Left kidney (tissue), 2 donors: ENCODE results near the gene SMARCE1. TPM values are rescaled to one million over a fixed set of nuclear protein-coding genes. Genes with fewer than 3 reads are reported as not detected.
"Not testable (repeated sequence)": the region's sequence is repeated elsewhere in the genome, so short reads cannot be mapped to it uniquely, and the experiment has no call there.

ENCODE experiments used
- DNase-seq: peaks from one replicate; pipeline ENCODE4 v3.0.0-alpha.2; 2013
- polyA plus RNA-seq: library from polyadenylated mRNA; unstranded; fragments of 120-200 nt; gene quantifications from one replicate; pipeline ENCODE4 v1.2.1, GENCODE V29; 2013; ENCODE audit not compliant: insufficient read length

The SMARCE1 gene
- polyA plus RNA-seq, 1 donor, result 254 TPM

DNA sequence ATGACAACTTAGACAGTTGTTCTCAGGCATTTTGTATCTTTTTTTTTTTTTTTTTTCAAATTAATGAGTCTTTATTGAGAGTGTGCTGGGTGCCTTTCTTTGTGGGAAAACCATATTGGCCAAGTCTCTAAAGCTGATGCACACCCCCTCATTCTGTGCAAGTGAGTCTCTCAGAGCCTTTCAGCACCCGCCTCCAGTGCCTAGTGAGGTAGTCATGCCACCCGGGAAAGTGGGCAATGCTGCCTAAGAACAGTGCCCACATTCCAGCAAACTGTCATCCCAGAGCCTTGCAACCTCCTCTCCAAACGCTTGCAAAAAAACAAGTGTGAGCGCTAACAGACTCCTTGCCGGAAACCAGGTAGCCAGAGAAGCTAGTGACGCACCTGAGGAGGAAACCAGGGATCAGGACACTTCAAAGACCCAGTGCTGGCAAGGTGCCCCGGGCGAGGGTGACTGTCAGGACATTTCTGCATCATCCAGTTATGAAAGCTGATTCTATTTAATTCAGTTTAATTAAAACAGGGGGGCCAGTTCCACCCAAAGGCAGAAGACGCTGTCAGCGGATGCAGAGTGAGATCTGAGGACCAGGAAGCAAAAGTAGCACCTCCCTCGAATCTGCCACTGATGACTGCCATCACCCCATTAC is 34.9 kb downstream of the SMARCE1 start:
- DNase-seq, result no peak

DNA sequence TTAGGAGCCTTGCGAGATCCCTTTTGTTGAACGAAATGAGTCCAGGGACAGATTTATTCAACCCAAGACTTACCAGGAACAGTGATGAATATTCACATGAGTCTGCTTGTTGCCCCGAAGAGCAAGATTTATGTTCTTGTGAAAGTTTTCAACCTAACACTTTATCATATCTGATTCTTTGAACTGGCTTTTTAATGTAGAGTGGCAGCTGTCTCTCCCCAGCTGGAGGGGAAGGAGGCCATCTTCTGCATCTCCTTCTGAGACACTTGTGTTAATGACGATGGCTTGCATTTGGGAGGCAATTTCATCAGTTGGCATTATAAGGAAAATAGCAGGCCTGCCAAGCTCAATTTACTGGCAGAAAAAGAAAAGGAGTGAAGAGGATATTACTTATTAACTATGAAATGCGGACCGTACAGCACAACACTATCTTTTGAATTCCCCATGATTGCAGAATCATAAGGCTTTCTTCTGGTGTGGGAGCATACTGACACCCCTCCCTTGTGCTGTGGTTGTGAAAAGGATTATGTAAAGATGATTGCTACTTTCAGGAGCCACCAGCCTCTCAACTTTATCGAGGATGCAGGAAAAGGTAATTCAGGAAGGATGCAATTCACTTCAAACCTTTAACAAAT is 35.7 kb downstream of the SMARCE1 start:
- no peak for DNase-seq

DNA sequence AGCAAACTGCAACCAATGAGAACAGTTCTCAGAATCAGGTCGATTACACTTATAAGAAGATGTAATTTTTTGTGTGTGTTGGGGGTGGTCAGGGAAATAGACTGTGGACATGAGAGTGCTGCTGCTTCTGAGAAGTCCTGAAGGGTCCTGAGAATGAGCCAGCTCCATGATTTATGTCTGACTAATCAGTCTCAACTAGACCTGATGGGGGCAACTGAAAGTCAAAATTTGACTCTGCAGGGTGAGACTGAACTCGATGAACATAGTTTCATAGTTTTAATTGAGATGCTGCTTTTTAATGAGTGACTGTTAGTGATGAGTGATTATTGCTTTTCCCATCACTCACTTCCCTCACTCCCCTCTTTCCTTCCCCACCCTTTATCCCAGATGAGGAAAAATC is 37.3 kb downstream of the SMARCE1 start:
- no peak for DNase-seq

DNA sequence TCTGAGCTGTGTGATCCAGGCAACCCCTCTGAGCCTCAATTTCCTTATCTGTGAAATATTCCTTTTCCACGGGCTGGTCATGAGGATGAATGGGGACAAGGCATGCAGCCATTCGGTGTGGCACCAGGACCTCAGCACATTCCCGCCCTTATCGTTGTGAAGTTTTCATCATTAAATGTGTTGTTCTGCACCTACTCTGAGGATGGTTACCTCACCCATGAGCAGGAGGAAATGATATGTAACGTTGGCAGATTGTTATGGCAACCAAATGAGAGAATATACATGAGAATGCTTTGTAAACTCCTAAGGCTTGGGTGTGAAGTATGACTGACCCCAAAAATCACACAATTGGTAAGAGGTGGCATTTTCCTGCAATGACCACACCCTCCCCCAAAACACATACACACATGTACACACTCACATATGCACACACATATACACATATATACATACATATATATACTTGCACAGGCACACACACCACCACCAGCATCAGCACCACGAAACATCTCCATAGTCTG is 39.5 kb downstream of the SMARCE1 start:
- no peak for DNase-seq

DNA sequence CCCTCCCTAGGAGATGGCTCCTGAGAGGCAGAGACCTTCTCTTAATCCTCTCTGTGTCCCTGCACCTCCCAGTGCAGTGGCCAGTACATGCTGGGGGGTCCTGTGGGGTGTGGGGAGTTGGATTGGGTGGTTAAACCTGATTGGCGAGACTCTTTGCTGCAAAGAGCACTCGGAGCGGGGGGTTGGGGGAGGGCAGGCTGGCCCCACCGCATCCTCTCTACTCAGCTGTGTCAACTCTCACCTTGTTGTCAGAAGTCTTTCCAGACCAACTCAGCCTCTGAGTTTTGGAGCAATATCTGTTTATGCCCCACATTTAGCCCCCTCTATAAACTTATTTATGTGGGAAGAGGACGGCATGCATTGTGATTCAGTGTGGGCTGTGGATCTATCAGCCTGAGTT is 40.0 kb downstream of the SMARCE1 start:
- DNase-seq, result no peak

DNA sequence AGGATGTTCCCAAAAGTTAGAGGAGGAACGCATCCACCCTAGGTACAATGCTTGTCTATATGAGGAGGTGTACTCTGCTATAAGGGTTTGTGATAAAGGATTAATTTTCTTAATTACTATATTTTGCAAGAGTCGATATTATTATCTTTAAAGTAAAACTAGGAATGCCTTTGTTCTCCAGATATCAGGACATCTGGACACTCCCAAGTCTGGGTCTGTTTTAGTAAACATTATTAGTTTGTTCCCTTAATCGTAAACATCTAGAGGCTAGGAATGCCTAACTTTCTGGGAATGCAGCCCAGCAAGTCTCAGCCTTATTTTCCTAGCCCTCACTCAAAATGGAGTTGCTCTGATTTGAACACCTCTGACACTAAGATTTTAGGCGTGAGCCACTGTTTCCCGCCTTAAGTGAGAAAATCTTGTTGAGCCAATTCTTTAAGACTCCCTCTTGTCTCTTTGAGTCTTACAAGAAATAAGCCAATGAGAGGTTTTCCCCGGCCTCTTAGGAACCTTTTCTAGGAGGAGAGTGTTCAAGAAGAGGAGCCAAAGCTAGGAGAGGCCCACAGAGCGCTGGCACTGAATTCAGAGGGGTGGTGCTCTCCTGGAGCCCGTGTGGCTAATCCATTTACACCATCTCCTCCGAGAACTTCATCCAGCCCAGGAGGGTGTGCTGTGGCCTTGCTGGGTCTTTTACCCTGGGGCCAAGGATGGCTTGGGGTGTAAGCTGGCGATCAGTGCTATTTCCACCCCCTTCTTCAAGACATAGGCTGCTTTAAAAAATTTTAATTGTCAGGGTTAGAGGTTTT is 40.9 kb downstream of the SMARCE1 start:
- no peak for DNase-seq

DNA sequence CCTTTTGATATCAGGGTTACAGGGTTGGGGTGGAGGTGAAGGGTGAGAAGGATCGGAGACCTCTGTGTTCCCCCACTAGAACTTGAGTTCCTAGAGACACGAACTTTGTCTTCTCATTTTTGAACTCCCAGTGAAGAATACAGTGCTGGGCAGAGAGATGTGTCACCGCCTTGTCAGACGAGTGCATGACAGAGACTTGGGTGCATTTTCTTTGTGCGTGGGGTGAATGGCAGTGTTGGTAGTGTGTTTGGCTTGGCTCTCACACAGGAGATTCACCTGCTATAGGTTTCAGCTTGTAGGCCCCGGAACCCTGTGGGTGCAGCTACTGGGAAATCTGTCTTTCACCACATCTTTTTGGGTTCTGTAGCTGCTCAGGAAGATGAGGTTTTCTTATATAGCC is 42.3 kb downstream of the SMARCE1 start:
- DNase-seq, result no peak

DNA sequence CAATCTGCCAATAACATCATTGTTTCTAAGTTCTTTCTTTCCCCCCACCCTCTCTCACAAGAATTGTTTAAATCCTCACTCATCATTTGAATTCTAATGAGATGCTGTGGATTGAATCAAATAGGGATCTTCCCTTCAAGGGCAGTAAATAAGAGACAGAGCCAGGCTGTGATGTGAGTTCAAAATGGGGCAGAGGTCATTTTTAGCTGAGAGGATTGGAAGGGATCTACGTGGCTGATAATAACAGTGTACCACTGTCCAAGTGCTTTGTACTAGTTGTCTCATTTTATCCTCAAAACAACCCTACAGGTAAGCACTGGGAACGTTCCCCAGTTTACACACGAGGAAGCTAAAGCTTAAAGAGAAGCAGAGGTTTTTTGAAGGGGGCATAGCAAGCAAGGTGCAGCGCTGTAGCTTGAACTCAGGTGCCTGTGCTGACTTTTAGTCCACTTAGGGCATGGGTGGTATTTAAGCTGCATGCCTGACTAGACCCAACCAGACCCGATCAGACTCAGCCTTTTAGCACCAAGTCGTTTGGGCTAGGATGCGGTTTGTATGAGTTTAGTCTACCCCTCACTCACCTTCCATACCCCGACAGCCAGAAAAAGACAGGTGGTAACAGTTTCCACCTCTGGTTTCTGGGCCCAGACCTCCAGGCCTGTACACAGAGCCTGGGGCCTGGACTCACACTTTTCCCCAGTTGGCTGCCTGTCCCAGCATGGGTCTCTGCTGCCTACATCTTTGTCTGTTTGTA is 43.1 kb downstream of the SMARCE1 start:
- DNase-seq, result no peak

DNA sequence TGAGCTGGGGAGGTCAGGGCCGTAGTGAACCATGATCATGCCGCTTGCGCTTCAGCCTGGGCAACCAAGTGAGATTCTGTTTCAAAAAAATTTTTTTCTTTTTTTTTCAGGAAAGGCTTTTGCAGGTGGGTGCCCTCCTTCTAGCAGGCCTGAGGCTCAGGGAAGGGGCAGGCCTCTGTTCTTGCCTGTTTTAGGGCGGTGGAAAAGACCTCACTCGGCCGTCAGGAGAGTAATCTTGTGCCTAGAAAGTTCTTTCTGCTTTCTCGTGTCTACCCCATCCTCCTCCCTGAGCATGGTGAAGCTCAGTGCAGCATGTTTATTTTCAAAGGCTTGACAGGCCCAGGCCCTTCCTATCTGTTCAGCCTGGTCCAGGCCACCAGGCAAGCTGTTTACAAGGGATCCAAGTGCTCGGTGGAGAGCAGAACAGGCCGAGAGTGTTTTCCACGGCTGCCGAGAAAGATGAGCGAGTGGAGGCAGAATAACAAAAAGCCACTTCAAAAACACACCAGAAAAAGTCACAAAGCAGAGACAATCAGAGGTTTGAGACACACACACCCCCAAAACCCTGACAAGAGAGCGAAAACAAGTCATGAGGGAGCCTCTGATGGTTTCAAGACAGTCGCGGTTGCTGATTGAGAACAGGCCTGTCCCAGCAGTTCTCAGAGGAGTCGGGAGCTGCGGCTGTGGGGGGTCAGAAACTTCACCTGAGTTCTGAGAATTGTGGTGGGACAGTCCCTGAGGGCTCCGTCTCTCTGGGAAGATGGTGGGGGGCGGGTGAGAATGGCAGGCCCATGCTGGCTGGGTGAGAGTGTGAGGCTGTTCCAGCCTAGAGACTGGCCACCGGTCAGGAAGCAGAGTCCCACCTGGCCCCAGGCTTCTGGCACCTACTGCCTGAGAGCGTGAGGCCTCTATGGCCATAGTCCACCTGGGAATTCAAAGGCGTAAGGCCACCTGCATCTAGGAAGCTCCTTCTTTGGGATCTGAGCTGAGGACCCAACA is 44.9 kb downstream of the SMARCE1 start:
- no peak for DNase-seq

DNA sequence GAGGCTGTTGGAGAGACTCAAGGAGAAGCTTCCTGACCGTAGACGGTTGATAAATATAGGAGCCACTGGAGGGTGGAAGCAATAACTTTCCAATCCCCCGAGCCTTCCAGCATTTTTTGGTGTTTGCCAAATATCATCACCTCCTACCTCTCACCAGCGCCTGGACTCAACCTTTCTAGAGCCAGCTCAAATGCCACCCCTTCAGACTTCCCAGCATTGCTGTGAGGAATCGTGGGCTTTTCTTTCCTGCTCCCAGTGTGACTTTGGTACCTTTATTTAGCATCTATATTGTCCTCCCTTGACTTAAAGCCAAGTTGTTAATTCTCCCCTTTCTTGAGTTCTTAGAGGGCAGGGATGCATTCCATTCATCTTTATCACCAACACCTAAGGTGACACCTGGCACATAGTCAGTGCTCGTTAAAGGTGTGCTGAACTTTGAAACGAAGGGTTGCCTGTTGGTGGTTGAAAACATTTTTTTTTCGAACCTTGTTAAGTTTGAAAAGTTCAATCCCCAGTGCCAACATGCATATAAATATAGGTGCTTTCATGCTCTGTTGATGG is 47.1 kb downstream of the SMARCE1 start:
- no peak for DNase-seq

DNA sequence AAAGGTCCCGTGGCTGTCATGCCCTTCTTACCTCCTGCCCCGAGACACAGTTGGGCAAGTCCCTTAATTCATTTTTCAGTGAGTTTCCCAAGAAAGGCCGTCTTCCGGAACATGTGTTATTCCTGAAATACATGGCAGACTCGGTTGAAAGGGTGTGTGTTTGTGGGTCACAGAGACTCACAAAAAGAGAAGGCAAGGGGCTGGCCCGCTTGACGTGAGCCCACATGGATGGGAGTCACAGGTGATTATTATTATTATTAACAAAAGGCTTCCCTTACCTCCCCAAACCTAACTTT is 48.2 kb downstream of the SMARCE1 start:
- DNase-seq, result no peak

DNA sequence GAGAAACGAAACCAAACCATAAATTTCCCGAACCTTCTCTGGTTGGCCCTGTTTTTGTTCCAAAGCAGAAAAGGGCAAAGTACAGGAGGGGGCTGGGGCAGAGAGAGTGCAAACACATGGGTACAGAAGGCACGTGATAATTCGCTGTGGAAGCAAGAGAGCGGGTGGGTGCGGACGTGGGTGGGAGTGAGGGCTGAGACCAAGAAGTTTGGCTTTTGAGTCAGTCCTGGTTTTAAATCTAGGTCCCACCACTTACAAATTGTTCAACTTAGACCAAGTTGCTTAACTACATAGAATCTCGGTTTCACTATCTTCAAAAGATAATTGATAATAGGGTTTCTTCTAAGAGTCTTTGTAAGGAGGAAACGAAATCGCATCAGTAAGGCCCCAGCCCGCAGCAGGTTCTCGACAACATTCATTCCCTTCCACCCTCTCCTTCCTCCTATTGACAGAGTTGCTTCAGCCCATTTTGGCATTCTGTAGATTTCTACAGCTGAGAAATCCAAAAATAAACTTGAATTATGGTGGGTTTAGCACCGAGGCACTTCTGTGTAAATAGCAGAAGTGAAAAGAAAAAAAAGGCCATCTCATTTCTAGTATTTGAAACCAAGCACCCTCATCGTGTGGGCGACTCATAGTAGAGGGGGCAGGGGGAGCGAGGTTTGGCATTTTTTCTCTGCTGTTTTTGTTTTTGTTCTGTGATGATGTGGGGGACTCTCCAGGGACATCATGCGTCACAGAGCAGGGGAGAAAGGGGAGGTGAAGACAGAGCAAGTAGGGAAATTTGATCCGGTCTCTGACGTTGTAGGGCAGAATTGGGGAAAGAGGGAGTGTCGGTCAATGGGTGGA is 48.8 kb downstream of the SMARCE1 start:
- DNase-seq, result peak; percentile 83

DNA sequence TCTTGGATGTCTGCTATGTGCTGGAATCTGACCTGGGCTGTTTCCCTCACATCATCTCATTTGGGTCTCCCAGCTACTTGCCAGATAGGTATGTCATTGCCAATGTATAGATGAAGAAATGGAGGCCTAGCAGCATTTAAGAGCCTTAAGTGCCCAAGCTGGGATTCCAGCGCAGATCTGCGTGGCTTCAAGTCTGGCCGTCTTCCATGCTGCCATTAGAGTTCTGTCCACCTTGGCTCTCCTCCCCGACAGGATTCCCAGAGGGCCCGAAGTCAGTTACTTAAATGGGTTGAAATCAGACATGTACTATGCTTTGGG is 49.4 kb downstream of the SMARCE1 start:
- DNase-seq, result no peak

DNA sequence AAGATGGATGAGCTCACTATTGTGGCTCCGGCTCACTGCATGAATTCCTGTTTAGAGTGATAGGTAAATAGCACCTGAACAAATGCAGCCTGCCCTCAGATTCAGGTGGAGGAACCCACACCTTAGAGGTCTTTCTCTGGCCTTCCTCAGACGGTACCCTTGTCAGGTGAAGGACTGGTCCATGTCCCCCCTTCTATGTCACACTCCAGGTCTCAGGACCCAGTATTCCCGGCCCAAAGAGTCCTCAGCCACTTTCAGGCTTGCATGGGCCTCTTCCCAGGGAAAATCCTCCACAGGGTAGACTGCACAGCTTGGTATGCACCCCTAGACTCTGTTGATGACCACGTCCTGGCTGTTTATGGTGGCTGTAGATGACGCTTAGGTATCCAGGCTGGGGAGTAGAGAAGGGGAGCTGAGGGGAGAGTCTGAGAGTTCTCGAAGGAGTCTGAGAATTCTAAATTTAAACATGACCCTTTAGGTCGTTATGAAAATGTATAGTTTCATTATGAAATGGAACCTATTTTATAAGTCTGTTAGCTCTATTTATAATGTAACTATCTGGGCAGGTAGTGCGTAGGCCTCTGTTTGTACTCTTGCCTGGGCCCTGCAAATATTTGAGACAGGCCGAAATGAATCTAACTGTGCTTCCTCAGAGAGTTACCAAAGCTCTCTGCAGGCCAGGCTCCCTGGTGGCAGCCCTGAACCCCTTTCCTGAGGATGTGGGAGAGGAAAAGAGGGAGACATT is 49.9 kb downstream of the SMARCE1 start:
- no peak for DNase-seq

DNA sequence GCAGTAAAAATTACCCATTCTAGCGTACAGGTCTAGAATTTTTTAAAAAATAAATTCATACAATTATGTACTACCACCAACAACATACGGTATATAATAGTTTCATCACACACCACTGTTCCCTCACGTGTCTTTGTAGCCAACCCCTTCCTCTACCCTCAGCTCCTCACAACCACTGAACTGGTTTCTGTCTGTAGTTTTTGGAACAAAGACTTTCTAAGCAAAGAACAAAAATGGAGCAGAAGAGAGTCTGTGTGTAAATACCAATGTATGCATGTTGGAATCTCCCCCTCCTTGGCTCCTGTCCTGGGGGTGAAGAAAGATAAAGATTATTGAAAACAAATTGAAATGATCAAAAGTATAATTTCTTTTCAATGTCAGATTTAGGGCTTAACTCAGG is 50.5 kb downstream of the SMARCE1 start:
- DNase-seq, result no peak

DNA sequence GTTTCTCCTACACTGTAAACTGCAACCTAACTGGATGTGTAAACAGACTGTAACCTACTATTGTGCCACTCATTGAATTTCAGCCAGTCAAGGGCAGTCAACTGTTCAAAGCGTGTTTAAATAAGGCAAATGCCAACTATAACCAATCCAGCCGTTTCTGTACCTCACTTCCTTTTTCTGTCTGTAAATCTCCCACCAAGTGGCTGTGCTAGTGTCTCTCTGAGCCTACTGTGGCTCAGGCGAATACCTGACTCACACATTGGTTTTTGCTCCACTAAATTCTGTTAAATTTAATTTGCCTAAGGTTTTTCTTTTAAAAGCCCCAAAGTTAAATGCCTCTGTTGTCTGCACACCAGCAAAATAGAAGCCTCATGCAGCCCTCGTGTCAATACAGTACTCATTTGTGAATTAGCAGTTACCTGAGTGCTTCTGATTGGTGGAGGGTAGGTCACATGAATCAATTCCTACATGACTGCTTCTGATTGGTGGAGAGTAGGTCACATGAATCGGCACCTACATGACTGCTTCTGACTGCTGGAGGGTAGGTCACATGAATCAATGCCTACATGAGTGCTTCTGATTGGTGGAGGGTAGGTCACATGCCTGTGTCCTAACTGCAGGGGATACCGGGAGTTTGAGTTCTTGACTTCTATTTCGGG is 51.2 kb downstream of the SMARCE1 start:
- no peak for DNase-seq

DNA sequence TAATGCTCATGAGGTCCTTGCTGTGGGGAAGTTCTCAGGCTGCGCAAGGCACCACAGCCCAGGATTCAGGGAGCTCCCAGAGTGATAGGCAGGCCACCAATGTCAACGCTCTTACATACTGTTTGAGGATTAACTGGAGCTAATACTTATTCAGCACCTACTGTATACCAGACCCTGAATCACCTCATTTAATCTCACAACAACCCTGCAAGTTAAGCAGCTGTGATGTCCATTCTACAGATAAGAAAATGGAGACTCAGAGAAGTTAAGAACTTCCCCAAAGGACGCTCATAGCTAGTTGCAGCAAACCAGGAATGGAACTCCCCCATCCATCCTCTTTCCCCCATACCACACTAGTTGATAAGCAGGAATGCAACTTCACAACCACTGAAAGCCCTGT is 56.9 kb downstream of the SMARCE1 start:
- DNase-seq, result no peak

DNA sequence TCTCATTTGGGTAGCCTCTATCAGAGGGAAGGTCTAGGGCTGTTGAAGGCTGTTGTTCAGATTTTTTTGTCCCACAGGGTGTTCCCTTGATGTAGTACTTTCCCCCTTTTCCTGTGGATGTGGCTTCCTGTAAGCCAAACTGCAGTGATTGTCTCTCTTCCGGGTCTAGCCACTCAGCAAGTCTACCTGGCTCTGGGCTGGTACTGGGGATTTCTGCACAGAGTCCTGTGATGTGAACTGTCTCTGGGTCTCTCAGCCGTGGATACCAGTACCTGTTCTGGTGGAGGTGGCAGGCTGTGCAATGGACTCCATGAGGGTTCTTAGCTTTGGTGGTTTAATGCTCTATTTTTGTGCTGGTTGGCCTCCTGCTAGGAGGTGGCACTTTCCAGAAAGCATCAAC is 59.1 kb downstream of the SMARCE1 start:
- DNase-seq, result no peak

DNA sequence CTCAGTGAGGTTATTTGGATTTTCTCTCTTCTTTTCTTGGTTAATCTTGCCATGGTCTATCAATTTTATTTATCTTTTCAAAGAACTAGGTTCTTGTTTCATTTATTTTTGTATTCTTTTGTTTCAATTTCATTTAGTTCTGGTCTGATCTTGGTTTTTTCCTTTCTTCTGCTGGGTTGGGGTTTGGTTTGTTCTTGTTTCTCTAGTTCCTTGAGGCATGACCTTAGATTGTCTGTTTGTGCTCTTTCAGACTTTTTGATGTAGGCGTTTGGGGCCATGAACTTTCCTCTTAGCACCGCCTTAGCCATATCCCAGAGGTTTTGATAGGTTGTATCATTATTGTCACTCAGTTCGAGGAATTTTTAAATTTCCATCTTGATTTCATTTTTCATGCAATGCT is 61.4 kb downstream of the SMARCE1 start:
- not testable (repeated sequence) for DNase-seq
